ENCODE measurements around the gene LRRC70.
"Not testable (repeated sequence)": the region's sequence is repeated elsewhere in the genome, so short reads cannot be mapped to it uniquely, and the experiment has no call there.

The LRRC70 gene

GRCh38 chr5:62607615-62608014, 29.0 kb downstream of the LRRC70 start:
- DNase-seq (ENCODE audit: low read depth in 3 of 3) = no peak

GRCh38 chr5:62608529-62609511, 30.2 kb downstream of the LRRC70 start:
- no peak for DNase-seq (ENCODE audit: low read depth in 3 of 3)

GRCh38 chr5:62614355-62614754, 35.7 kb downstream of the LRRC70 start:
- DNase-seq (ENCODE audit: low read depth in 3 of 3) = no peak

- DNase-seq (ENCODE audit: low read depth in 3 of 3) = no peak
Observed at GRCh38 chr5:62616615-62617277, 38.1 kb downstream of the LRRC70 start.

- DNase-seq (ENCODE audit: low read depth in 3 of 3) = no peak
Observed at GRCh38 chr5:62617943-62618342, 39.3 kb downstream of the LRRC70 start.

- no peak for DNase-seq (ENCODE audit: low read depth in 3 of 3)
Observed at GRCh38 chr5:62620761-62621160, 42.1 kb downstream of the LRRC70 start.

GRCh38 chr5:62621280-62621679, 42.7 kb downstream of the LRRC70 start:
- DNase-seq (ENCODE audit: low read depth in 3 of 3) = no peak

- DNase-seq (ENCODE audit: low read depth in 3 of 3) = no peak
Observed at GRCh38 chr5:62623271-62623670, 44.7 kb downstream of the LRRC70 start.

GRCh38 chr5:62624436-62624835, 45.8 kb downstream of the LRRC70 start:
- DNase-seq (ENCODE audit: low read depth in 3 of 3) = not testable (repeated sequence)

- no peak for DNase-seq (ENCODE audit: low read depth in 3 of 3)
Observed at GRCh38 chr5:62626534-62626933, 47.9 kb downstream of the LRRC70 start.

- DNase-seq (ENCODE audit: low read depth in 3 of 3) = no peak
Observed at GRCh38 chr5:62627121-62627520, 48.5 kb downstream of the LRRC70 start.

- DNase-seq (ENCODE audit: low read depth in 3 of 3) = no peak
Observed at GRCh38 chr5:62627901-62628300, 49.3 kb downstream of the LRRC70 start.
